Kasumi-1 (cell line): ENCODE measurements around the gene HEXA.
A peak's percentile ranks its signal among the peaks of the same experiment; 100 is the strongest.

Source experiments
- DNase-seq, 2 experiments: peaks; one replicate each; lab custom pipeline; 2025; lab: John Stamatoyannopoulos, UW

HEXA gene

GRCh38 chr15:72375501-72375845 is 341 bp downstream of the HEXA start:
- DNase-seq = peak in 1 of 2 experiments; percentile 36

GRCh38 chr15:72372361-72372760 is 3.5 kb downstream of the HEXA start:
- no peak for DNase-seq

GRCh38 chr15:72369964-72370363 is 5.8 kb downstream of the HEXA start:
- DNase-seq = peak; percentile 71 to 72

GRCh38 chr15:72368899-72369298 is 6.9 kb downstream of the HEXA start:
- DNase-seq = peak; percentile 59 to 69

GRCh38 chr15:72368325-72368724 is 7.5 kb downstream of the HEXA start:
- DNase-seq = peak; percentile 41 to 50

GRCh38 chr15:72365844-72366243 is 10.0 kb downstream of the HEXA start:
- DNase-seq = peak; percentile 93 to 94

- no peak for DNase-seq
Observed at GRCh38 chr15:72361176-72361575, 14.6 kb downstream of the HEXA start.

GRCh38 chr15:72358650-72359171 is 17.1 kb downstream of the HEXA start:
- DNase-seq = peak; percentile 18 to 32

GRCh38 chr15:72358121-72358520 is 17.7 kb downstream of the HEXA start:
- no peak for DNase-seq

- DNase-seq = no peak
Observed at GRCh38 chr15:72354496-72354895, 21.3 kb downstream of the HEXA start.

- no peak for DNase-seq
Observed at GRCh38 chr15:72353266-72353665, 22.5 kb downstream of the HEXA start.

- DNase-seq = no peak
Observed at GRCh38 chr15:72345806-72346205, 30.0 kb downstream of the HEXA start.

- DNase-seq = no peak
Observed at GRCh38 chr15:72345280-72345679, 30.5 kb downstream of the HEXA start.

GRCh38 chr15:72344602-72345001 is 31.2 kb downstream of the HEXA start:
- no peak for DNase-seq

GRCh38 chr15:72342385-72342784 is 33.4 kb downstream of the HEXA start:
- DNase-seq = peak; percentile 44 to 62

GRCh38 chr15:72341361-72341760 is 34.5 kb downstream of the HEXA start:
- no peak for DNase-seq

GRCh38 chr15:72340366-72340765 is 35.4 kb downstream of the HEXA start:
- no peak for DNase-seq

- DNase-seq = peak; percentile 44 to 48
Observed at GRCh38 chr15:72339777-72340177, 36.0 kb downstream of the HEXA start.

- no peak for DNase-seq
Observed at GRCh38 chr15:72338617-72339321, 37.0 kb downstream of the HEXA start.

- no peak for DNase-seq
Observed at GRCh38 chr15:72338148-72338547, 37.7 kb downstream of the HEXA start.

- no peak for DNase-seq
Observed at GRCh38 chr15:72334842-72335241, 41.0 kb downstream of the HEXA start.

- DNase-seq = no peak
Observed at GRCh38 chr15:72331021-72331420, 44.8 kb downstream of the HEXA start.

- no peak for DNase-seq
Observed at GRCh38 chr15:72323752-72324151, 52.1 kb downstream of the HEXA start.
